HT1080 (cell line): ENCODE data around the gene MTUS2. TPM values are rescaled to one million over a fixed set of nuclear protein-coding genes. Genes with fewer than 3 reads are reported as not detected.

Source experiments
- DNase-seq: peaks from one replicate; pipeline ENCODE4 v3.0.0-alpha.2; 2015; ENCODE audit warnings: low read depth
- total RNA-seq: library from RNA; depleted of rRNA; stranded (reverse); fragments of >200 nt; shearing (Covaris generic); gene quantifications from 2 replicates; pipeline ENCODE4 v1.2.3, GENCODE V29; 2014

Gene MTUS2
- total RNA-seq, 1 experiment from 2014 or later = 0.19 TPM

- no peak for DNase-seq
These were observed 659.8 kb downstream of the MTUS2 start for GRCh38 chr13:29479716-29480492.

- no peak for DNase-seq
These were observed 660.9 kb downstream of the MTUS2 start for GRCh38 chr13:29480893-29481525.

GRCh38 chr13:29481603-29482002 is 661.5 kb downstream of the MTUS2 start:
- DNase-seq = no peak

GRCh38 chr13:29482504-29482903 is 662.4 kb downstream of the MTUS2 start:
- DNase-seq = no peak

GRCh38 chr13:29483211-29483610 is 663.1 kb downstream of the MTUS2 start:
- no peak for DNase-seq

GRCh38 chr13:29483623-29484022 is 663.5 kb downstream of the MTUS2 start:
- no peak for DNase-seq

- DNase-seq = no peak
These were observed 664.1 kb downstream of the MTUS2 start for GRCh38 chr13:29484236-29484635.

- no peak for DNase-seq
These were observed 664.7 kb downstream of the MTUS2 start for GRCh38 chr13:29484796-29485195.

GRCh38 chr13:29486551-29486950 is 666.4 kb downstream of the MTUS2 start:
- DNase-seq = no peak

- no peak for DNase-seq
These were observed 667.6 kb downstream of the MTUS2 start for GRCh38 chr13:29487466-29488454.

GRCh38 chr13:29489650-29490560 is 669.8 kb downstream of the MTUS2 start:
- no peak for DNase-seq

GRCh38 chr13:29490561-29490885 is 670.4 kb downstream of the MTUS2 start:
- no peak for DNase-seq

GRCh38 chr13:29491248-29491647 is 671.1 kb downstream of the MTUS2 start:
- DNase-seq = no peak

- DNase-seq = no peak
These were observed 673.7 kb downstream of the MTUS2 start for GRCh38 chr13:29493796-29494195.

GRCh38 chr13:29494520-29494919 is 674.4 kb downstream of the MTUS2 start:
- DNase-seq = no peak

GRCh38 chr13:29496241-29496712 is 676.1 kb downstream of the MTUS2 start:
- DNase-seq = peak; percentile 34

- DNase-seq = no peak
These were observed 677.1 kb downstream of the MTUS2 start for GRCh38 chr13:29497137-29497654.

GRCh38 chr13:29498426-29499040 is 678.4 kb downstream of the MTUS2 start:
- DNase-seq = no peak

- DNase-seq = no peak
These were observed 679.5 kb downstream of the MTUS2 start for GRCh38 chr13:29499506-29500165.
